GM18507 (cell line): Measurements from ENCODE around the gene SMIM38.

ENCODE experiments used
- DNase-seq: peaks from one replicate; pipeline ENCODE4 v3.0.0; 2011; ENCODE audit warnings: low read depth; ENCODE audit not compliant: insufficient read length; ENCODE audit errors: extremely low spot score
- FAIRE-seq: peaks from 2 replicates; lab custom pipeline; 2011; peaks lifted over from hg19 to GRCh38; lab: Jason Lieb, UNC

The SMIM38 gene

DNA sequence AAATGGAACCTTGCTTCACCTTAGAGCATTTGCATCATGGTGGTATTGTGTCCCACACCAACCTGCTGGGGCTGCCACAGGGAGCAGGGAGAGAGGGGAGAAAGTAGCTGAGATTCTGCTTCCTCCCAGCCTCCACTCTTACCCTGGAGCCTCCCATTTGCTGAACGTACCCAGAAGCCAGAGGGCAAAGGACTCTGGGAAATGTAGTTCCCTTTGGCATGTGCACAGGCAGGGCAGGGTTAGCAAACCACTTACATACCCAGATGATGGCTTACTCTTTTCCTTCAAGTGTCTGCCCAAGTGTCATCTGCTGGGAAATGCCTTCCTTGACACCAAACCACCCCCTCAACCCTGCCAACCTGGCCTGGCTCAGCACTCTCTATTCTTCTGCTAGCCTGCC lies 16.9 kb downstream of the SMIM38 start:
- FAIRE-seq: no peak
- no peak for DNase-seq

DNA sequence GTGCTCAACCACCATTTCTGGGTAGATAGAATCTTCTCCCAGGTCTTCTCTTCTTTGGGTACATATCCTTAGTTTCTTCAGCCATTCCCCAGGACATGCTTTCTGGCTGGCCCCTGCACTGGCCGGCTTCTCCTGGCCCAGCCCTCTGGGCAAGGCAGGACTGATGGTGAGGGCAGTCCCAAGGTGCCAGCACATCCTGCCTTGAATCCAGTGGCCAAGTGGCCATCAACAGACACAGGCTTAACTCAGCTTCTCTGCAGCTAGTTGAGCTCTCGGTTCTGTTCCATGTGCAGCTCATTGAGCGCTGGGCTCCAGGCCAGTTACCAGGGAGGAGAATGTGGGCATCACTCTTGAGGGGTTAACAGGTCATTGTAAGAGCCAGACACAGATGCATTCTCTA lies 17.6 kb downstream of the SMIM38 start:
- DNase-seq: no peak
- FAIRE-seq: no peak

DNA sequence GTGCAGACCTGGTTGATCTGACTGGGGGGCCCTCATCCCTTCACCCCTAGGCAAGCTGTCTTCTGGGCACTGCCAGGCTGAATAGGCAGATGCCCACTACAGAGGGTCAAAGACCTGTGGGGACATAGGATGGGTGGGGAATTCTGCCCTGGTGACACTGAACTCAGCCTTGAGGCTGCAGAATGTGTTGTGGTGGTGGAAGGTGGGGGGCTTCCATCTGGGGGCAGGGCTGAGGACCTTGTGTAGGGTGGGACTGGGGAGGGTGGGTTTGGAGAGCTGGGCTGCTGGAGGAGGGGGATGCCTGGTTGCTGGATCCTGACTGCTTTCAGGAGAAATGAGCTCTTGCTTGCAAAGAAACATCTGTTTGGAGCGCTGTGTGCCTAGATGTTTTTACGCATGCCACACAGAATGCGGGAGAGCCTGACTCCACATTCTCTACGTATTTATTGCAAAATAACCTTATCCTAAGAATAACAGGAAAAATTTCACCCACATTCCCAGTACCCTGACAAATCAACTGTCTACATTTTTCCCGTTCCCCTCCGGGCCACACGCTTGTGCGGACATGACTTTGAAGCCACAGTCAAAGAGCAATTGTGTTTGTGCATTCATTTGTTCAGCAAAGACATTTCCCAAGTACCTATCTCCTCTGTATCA lies 18.3 kb downstream of the SMIM38 start:
- no peak for DNase-seq
- no peak for FAIRE-seq

DNA sequence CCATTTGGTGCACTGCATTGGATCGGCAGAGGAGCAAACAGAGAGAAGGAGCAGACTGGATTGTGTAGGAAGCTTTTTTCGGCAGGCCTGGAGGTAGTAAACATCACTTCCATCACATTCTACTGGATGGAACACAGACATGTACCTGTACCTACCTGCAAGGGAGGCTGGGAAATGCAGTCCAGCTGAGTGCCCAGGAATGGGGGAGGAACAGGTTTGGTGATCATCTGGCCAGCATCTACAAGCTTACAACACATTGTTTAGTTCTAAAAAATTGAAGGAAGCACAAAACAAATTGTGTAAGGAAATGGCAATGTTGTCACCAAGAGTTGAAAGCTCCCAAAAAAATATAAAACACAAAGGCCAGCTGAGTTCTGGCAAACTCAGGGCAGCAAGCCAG lies 19.1 kb downstream of the SMIM38 start:
- DNase-seq (no peak), FAIRE-seq (no peak)

DNA sequence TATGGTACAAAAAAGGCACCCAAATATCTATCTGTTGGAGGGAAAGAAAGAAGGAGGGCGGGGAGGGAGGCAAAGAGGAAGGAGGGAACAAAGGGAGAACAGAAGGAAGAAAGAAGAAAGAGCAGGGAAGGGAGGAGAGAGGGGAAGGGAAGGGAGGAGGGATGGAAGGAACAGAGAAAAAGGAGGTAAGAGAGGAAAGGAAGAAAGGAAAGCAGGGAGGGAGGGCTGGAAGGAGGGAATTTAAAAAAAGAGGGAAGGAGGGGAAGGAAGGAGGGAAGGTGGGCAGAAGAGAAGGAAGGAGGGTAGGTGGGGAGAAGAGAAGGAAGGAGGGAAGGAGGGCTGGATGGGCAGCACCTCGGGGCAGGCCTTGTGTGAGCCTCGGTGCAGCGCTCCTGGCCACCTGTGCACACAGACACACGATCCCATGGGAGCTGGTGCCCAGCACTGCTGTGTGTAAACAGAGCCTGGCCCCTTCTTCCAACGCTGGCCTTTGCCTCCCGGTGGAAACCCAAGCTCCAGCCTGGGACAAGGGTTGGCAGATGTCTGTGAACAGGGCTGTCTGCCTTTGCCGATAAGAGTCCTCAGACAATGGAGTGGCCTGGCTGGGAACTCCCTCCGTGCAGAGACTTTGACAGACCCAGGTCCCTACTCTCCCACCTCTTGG lies 23.2 kb downstream of the SMIM38 start:
- DNase-seq: no peak
- no peak for FAIRE-seq

DNA sequence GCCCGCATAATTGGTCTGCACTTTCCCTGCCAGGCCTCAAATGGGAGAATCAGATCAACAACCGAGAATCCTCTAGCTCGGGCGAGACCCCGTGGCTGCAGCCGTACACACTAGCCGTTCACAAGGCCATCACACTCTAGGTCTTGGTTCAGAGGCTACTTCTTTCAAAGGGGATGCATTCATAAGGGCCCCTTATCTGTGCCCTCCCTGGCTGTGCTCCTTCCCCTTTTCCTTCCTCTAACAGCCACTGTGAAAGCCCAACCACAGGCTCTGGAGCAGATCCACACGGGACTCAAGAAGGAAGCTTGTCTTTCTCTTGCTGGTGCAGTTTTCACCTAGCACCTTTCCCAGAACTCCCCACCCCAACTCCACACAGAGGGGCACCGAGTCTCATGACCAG lies 24.5 kb downstream of the SMIM38 start:
- no peak for FAIRE-seq
- no peak for DNase-seq

DNA sequence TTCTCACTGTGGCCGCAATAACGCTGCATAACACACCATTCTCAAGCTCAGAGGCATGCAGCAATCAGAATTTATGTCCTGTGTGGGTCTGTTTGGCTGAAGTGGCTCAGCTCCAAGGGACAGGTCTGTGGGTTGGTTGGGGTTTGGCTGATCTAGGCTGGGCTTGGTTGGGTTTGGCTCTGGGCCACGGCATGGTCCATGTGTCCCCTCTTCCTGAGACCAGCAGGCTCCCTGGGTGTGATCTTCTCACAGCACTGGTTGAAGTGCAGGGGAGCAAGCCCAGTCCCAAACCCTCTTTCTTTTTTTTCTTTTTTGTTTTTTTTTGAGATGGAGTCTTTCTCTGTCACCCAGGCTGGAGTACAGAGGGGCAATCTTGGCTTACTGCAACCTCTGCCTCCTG lies 25.0 kb downstream of the SMIM38 start:
- no peak for DNase-seq
- FAIRE-seq: no peak

DNA sequence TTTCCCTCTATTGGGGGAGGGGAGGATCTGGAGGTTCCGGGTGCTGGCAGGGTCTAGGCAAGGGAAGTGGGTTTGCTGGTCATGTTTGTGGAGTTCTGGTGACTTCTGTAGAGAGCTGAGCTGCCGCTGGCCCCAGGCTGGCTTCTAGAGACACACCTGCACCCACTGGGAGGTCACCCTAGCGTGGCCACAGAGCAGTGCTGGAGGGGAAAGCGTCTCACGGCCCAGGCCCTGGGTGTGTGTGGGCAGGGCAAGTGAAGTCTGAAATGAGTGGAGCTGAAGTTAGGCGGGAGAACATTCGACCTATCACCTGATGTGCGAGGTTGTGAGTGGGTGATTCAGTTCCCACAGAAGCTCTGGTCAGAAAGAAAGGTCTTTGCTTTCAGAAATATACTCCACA lies 27.9 kb downstream of the SMIM38 start:
- DNase-seq (no peak), FAIRE-seq (peak; percentile 18)

DNA sequence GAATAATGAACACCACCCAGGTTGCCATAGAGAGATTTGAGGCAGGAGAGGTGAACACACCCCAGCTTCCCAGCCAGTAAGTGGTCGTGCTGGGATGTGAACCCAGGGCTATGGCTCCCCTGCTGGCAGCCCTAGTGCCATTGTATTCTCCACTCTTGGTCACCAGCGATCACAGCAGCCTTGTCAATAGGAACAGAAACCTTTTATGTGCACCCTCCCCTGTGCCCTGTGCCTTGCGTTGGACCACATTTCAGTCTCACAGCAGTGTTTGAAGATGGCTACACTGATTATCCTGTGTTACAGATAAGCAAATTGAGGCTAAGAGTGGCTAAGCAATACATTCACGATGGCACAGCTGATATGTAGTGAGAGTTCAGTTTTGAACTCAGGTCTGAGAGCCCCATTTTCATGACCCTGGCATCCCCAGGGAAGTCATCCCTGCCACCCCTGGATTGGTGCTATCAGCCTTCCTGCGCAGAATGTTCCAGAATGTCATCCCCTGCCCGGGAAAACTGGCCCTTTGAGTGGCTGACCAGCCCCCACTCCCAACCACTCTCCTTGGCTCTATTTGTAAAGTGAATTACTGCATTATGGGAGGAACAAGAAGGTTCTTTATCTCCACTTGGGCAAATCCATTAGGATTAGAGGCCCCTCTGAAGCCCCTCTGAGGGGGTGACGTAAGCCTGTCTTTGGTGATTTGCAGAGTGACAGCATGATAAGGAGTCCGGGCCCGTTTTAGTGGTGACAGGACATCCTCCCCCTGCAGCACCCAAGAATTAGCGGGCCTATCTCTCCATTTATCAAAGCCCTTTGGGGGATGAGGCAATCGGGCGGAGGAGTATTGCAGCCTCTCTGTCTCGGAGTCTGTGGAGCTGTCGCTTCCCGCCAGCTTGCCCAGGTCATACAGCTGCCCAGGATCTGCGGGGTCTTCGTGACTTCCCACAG lies 30.9 kb downstream of the SMIM38 start:
- no peak for FAIRE-seq
- DNase-seq: no peak

DNA sequence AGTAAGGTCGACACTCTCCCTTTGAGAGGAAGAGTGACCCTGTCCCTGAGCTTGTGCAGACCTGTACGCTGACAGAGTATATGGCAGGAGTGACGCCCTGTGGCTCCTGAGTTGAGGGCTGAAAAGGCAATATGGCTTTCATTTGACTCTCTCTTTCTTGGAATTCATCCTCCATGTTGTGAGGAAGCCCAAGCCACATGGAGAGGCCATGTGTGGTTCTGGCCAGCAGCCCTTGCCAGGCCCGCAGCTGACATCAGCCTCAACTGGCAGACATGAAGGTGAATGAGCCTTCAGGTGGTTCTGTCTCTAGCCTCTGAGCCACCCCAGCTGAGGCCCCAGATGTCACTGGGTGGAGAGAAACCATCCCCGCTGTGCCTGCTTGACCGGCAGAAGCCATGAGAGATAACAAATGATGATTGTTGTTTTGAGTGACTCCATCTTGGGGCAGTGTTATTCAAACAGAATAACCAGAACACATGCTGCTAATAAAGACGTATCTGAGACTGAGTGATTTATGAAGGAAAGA lies 31.9 kb downstream of the SMIM38 start:
- DNase-seq: no peak
- FAIRE-seq: no peak

DNA sequence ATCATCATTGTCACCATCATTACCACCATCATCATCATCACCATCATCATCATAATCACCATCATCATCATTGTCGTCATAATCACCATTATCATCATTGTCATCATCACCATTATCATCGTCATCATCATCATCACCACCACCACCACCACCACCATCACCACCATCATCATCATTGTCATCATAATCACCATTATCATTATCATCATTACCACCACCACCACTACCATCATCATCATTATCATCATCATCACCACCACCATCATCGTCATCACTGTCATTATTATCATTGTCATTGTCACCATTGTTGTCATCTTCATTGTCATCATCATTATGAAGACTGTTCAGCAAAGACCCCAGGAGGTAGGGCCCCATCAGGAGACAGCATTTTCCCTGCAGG lies 33.3 kb downstream of the SMIM38 start:
- FAIRE-seq: no peak
- no peak for DNase-seq

DNA sequence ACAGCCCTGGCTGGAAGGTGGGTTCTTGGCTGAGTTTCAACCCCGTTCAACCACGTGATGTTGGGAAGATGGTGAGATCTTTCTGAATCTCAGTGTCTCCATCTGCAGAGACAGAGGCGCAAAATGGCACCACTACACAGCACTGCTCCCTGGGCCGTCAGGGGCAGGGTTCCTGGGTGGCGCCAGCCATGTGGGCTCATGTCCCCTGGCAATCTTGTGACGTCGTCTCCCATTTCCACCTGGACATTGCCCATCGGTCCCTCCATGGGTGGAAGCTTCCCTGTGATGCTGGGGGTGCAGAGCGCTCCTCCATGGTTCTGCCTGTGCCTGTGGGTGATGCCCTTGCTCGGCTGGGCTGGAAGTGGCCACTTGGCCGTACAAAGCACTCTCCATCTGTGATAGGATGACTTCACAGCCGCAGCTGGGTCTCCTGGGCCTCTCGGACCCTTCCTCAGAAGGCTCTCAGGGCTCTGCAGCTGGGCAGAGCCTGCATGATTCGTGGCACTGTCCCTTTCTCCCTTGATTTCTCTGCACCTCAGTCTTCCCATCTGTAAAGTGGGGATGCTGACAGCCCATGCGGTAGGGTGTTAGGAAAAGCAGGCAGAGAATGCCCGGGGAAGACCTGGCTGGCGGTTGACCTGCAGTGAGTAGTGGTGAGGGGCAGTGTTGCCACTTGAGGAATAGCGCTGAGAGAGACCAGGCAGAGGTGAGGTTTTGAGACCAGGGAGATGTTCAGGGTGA lies 35.2 kb downstream of the SMIM38 start:
- FAIRE-seq (no peak), DNase-seq (no peak)

DNA sequence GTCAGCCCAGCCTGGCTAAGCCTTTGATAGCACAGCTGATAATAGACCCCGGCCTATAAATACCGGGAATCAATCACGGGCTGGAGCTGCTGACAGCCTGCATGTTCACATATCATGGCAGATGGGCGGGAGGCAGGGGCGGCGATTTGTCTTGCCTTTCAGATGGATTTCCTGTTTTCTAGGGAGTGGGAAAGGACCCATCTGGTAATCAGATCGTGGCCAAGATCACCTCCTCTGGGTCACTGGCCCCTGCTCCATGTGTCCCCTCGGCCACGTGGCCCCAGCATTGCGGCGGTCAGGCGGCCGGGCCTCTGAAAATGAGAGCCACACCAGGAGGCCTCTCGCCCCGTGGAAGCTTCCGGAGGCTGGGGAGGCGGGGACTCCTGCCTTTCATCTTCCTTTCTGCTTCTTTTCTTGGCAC lies 36.6 kb downstream of the SMIM38 start:
- DNase-seq (no peak), FAIRE-seq (no peak)

DNA sequence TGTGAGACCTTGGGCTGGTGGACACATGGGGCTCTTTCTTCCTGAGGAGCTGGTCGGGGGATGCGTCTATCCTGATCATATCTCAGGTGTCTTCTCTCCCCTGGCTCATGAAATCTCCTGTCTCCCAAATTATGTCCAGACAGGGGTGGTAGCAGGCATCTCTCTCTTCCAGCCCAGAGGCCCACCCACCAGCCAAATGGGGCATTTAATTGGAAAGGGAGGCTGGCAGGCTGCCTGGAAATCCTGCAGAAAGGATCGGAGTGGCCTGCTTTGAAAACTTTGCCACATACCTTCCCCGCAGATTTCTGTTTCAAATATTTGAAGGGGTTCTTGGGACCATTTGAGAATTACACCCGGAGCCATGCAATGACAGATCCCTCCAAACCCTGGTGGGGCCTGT lies 37.4 kb downstream of the SMIM38 start:
- FAIRE-seq (no peak), DNase-seq (no peak)

DNA sequence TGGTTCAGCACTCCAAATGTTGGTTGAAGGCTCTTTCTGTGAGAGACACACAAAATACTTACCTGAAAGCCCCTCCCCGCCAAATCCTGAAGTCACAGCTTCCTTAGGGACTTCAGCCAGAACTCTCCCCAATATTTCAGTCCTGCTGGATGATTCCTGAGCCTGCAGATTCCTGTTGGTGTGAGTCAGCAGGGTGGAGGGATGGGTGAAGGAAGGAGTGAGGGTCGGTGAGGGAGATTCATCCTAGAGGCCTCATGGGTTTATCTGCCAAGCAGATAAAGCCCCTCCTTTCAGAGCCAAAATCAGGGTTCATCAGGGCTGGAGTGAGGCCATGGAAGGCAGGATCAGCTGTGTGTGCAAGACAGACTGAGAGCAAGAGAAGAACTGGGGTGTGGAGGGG lies 37.9 kb downstream of the SMIM38 start:
- DNase-seq (no peak), FAIRE-seq (no peak)

DNA sequence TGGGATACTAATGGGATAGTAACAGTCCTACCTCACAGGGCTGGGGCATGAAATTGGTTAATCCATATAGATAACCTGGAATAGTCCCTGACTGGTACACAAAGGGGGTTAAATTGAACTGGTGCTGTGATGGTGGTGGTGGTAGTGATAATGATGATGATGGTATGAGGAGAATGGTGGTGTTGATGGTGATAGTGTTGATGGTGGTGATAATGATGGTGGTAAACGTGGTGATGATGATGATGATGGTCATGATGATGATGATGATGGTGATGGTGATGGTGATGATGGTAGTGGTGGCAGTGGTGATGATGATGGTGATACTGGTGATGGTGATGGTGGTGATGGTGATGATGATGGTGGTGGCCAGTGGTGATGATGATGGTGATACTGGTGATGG lies 38.7 kb downstream of the SMIM38 start:
- FAIRE-seq (no peak), DNase-seq (no peak)

DNA sequence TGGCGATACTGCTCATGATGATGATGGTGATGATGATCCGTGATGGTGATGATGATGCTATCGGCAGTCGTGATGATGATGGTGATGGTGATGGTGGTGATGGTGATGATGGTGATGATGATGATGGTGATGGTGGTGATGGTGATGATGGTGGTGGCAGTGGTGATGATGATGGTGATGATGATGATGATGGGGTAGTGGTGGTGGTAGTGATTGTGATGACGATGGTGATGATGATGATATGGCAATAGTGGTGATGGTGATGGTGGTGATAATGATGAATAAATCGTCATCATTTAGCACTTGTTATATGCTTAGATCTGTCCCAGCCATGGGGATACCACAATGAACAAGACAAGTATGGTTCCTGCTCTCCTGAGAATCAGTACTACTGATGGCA lies 39.2 kb downstream of the SMIM38 start:
- FAIRE-seq (no peak), DNase-seq (no peak)

DNA sequence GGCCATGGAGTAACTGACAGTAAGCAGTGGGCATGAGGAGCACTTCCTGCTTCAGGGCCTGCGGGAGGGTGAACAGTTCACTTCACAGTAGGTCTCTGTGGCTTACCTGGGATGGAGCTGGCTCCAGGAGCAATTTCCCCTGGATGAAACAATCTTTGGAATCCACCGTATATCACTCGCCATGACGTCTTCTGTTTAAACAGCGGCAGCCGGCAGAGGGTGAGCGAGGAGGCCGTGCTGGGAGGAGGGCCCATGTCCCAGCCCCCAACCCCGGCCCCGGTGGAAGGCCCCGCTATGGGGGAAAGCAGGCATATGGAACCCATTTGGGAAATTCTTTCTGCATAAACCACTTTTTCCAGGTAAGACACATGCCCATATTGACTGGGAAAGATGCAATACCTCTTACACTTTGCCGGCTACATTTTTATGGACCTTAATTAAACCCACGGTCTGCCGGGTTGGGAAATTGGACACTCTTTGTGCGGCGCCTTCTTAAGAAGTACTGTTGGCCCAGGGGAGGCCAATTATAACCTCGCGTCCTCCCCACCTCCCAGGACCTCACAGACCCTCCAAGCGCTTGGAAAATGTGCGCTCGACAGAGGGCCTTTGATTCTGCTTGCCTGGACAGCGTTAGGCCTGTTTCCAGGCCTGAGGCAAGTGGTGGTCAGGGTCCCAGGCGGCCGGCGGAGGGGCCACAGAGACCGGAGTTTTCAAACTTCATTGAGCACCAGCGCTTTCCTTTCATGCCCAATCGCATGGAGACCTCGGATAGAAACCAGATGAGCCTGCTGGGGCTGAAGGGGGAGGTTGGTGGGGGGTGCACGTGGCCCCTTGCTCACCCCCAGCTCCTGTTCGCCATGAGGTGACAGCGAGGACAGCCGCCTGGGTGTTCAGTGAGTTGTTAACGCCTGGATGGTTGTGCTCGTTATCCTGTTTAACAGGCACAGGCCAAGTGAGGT lies 40.4 kb downstream of the SMIM38 start:
- DNase-seq: no peak
- FAIRE-seq: no peak

DNA sequence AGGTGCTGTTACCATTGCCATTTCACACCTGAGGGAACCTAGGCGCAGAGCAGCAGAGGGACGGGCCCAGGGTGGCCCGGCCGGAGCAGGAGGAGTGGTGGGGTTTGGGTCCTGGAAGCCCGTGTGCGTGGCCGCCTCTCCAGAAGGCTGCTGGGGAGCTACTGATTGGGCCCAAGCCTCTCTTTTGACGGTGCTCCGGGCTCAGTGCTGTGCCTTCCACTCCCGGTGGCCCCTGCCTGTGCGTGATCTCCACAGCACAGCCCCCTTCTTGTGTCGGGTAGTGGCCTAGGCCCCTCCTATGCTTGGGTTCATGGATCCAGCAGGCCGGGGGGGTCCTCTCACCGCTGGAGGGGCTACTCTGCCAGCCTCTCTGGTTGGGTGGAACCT lies 41.0 kb downstream of the SMIM38 start:
- FAIRE-seq (no peak), DNase-seq (no peak)
